NCI-H460 (cell line): ENCODE data around the gene KCNS3. TPM values are rescaled to one million over a fixed set of nuclear protein-coding genes. Genes with fewer than 3 reads are reported as not detected.

Experiments used
- DNase-seq: peaks from one replicate; pipeline ENCODE4 v3.0.0-alpha.2; 2016; ENCODE audit warnings: low read depth; ENCODE audit errors: extremely low read depth
- polyA plus RNA-seq: library from polyadenylated mRNA; depleted of rRNA; stranded (reverse); fragments of >200 nt; gene quantifications from 2 replicates; pipeline ENCODE4 v1.2.3, GENCODE V29; 2014; cell fraction: nucleus; rRNA removed
- total RNA-seq: library from RNA; depleted of rRNA; stranded (reverse); fragments of >200 nt; shearing (Covaris generic); gene quantifications from 2 replicates; pipeline ENCODE4 v1.2.3, GENCODE V29; 2014; rRNA removed

Gene KCNS3, protein sequence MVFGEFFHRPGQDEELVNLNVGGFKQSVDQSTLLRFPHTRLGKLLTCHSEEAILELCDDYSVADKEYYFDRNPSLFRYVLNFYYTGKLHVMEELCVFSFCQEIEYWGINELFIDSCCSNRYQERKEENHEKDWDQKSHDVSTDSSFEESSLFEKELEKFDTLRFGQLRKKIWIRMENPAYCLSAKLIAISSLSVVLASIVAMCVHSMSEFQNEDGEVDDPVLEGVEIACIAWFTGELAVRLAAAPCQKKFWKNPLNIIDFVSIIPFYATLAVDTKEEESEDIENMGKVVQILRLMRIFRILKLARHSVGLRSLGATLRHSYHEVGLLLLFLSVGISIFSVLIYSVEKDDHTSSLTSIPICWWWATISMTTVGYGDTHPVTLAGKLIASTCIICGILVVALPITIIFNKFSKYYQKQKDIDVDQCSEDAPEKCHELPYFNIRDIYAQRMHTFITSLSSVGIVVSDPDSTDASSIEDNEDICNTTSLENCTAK
- 0.23 and 0.30 TPM in 2 replicates for total RNA-seq
- polyA plus RNA-seq, result 0.54 TPM in 1 of 2 replicates, not detected in the other

DNA sequence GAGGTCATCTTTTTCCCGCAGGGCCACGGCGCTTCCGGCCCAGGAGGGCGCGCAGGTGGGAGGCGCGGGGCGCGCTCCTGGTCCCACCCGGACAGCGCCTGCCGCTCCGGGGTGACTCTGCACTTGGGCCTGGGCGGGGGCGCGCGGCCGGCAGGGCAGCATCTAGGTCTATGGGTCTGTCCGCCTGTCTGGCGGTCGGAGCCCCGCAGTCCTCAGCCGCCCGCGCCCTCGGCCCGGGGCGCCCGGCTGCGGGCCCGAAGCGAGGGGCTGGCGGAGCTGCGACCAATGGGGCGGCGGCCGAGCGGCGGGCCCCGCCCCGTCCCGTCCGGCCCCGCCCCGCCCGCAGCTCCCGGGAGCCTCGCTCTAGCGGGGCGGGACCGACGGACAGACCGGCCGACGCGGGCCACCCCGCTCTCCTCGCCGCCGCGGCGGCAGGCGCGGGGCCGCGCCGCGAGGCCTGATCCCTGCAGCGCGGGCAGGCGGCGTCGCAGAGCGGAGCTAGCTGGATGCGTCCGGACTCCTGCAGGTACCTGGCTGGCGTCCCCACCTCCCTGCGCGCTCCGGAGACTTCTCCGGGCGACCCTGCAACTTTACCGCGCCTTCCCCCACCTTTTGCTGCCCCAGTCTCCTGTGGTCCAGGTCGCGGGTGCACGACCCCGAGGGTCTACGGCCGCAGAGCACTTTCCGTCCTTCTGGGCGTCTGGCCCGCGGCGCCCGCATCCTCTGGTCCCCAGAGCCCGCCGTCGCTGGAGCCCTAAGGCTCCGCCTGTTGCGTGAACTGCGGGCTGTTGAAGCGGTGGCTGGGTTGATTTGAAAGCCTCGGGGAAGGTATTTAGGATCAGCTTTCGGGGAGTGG lies at the start of gene KCNS3:
KCNS3 (plus strand) TSS at position 387 of the 856 bp plus-strand sequence. CDS start 52,342 bp downstream, outside the sequence.
- peak; percentile 30 for DNase-seq

- DNase-seq, result peak; percentile 78
These were observed 48.1 kb upstream of the KCNS3 start for GRCh38 chr2:17830053-17831034.

DNA sequence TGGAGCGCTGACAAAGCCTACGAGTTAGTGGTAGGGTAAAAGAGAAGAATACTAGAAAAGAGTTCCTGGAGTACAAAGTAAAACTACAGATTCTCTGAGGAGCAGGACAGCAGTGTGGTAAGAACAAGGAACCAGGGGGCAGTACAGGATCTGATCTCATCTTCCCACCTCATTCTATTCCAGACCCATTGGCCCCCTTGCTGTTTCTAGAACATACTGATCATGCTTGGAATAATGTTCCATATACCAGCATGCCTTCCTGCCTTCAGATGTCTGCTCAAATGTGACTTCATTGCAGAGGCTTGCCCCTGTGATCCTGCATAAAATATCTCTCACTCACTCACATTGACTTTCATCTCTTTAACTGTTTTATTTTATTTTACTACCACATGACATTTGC lies 43.0 kb upstream of the KCNS3 start:
- DNase-seq, result no peak

DNA sequence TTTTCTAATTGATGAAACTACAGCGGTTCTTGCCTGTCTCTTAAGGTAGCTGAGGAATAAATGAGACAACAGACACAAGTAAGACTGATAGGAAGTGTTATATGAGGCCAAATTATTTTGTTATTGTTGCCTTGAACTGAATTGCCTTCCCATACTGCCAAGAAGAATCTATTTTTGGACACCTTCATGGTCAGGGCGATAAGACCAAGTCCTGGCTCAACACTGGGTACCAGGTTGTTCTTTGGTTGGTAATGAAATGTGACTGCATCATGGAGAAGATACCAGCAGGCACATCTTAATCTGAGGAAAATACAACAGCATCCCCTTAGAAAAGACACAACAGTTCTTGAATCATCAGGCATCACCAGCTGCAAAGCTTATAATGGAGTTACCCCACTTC lies 38.5 kb upstream of the KCNS3 start:
- DNase-seq, result no peak

DNA sequence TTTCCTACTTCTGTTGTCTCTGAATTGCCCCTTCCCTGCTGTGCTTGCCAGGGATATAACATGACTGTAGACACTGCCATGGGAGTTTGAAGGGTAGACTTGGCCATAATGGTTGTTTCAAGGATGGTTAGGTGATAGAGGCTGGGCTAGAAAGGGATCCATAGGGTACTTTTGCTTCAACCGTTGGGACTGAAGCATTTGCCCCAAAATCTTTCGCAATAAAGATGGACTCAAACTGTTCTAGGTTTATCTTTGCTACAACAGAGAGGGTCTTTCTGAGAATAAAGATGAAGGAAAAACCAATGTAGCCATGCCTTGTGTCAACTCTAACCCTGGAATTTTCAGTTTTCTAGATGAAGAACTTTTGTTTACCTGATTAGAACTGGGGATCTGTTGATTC lies 35.0 kb upstream of the KCNS3 start:
- DNase-seq, result no peak

DNA sequence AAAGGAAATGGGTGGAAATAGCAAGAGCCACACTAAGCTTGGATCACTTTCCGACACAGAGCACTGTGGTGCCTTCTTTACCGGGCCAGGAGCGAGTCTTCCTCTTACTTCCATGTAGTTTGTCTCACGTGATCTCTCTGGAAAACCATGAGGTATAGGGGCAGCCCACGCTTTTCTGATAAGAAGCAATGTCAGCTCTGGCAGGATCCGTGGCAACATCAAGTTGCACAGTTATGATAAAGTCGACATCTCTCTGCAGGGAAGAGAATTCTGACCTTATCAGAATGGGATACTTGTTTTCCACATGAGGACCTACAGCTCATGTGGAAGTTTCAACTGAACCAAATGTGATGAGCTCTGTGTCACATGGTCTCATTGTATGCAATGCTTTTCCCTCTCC lies 32.7 kb upstream of the KCNS3 start:
- no peak for DNase-seq

GRCh38 chr2:17846676-17847075 lies 31.8 kb upstream of the KCNS3 start:
- DNase-seq, result no peak

GRCh38 chr2:17847236-17847635 lies 31.2 kb upstream of the KCNS3 start:
- DNase-seq, result no peak

- DNase-seq, result no peak
These were observed 29.2 kb upstream of the KCNS3 start for GRCh38 chr2:17849275-17849674.

DNA sequence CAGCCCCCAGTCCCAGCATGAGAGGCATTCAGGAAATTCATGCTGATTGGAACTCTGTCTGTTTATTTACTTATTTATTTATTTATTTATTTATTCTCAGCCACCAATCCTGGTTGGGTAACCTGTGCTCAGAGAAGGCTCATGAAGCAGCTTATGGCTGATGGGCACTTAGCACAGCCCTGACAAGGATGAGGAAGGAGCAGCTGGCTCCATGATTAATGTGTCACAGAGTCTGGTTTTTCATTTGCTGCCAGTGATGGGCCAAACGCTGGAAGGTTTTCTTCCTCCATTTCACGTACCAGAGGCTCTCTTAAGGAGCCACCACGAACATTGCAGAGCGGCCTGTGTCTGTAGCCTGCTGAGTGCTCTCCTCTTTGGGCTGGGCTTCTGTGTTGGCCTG lies 28.3 kb upstream of the KCNS3 start:
- DNase-seq, result no peak

DNA sequence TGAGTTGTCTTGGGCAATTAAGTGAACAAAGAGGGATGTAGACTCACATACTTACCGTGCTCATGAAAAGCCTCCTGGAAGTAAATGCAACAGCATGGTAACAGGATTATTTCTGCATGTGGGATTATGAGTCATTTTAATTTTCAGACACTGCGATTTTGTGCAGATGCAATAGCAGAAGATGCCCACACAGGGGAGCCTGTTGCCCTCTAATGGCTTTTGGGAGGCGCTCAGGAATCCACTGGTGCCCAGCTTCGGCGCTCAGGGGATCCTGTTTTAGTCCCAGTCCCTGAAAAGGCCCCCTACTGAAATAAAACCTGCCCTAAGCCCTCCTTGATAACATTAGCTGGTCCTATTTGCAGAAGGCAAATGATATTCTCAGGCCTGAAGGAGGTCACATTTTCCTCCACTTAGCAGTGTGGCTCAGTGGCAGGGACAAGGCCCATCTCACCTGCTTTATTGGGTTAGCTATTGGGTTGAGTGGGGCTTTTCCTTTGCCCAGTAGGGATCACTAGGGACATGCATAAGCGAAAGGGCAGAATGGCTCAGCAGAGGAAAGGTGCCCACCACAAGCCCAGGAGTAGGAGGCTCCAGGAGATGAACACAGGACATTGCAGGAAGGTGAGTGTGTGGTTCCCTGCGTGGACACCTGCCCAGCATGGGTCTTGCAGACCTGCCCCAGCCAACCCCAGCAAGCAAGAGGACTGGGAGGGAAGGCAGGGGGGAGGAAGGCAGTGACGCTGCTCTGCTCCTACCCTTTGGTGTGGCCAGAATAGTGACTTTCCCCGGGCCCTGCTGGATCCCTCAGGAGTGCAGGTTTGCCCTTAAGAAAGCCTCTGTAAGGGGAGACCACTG lies 26.5 kb upstream of the KCNS3 start:
- peak; percentile 71 for DNase-seq

DNA sequence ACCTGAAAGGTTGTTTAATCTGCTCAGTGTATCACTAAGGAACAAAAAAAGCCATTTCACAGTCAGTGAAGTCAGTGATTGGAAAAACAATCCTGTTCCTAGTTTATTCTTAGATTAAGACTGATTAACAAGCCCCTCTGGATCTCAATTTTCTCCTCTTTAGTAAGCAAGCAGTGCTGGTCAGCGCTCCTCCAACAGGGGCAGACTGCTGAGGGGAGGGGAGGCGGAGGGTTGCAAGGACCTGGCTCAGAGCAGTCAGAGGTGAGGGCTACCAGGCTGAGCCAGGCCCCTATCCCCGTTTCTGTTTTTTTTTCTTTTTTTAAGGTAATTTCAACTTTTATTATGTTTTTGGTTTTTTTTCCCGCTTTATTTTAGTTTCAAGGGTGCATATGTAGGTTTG lies 24.7 kb upstream of the KCNS3 start:
- no peak for DNase-seq

GRCh38 chr2:17857021-17857420 lies 21.4 kb upstream of the KCNS3 start:
- no peak for DNase-seq

- DNase-seq, result no peak
These were observed 20.4 kb upstream of the KCNS3 start for GRCh38 chr2:17858064-17858463.

- no peak for DNase-seq
These were observed 14.9 kb upstream of the KCNS3 start for GRCh38 chr2:17863539-17863938.

DNA sequence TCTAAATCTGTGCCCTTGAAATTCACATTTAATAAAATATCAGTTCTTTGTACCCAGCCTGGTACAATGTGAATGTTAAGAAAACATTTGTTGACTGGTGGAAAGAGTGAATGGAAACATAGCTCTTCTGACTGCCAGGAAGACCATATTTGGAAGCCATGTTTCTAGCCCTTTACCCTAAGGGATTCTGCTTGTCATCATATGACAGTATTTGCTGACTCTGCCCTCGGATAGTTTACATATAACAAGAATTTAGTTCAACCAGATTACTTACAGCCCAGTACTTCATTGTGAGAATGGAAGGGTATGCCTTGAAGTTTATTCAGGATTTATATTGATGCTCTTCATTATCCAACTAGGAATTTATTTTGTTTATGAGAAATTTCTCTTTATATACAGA lies 13.8 kb upstream of the KCNS3 start:
- DNase-seq, result no peak

DNA sequence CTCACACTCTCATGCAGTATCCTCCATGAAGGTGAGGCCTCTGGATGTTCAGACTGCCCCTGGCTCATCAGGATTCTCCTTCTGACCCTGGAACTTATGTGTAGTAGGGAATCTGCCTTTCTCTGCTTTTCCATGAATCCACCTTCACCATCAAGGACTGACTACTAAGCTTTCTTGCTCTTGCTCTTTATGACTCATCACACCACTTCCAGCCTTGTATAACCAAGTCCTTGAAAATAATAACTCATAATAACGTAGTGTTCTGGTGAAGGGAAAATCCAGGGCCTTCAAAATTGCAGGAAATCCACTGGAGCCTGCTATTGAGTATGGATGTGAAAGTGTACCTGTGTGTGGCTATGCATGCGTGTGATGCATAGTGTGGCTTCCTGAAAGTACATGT lies 11.3 kb upstream of the KCNS3 start:
- DNase-seq, result no peak

DNA sequence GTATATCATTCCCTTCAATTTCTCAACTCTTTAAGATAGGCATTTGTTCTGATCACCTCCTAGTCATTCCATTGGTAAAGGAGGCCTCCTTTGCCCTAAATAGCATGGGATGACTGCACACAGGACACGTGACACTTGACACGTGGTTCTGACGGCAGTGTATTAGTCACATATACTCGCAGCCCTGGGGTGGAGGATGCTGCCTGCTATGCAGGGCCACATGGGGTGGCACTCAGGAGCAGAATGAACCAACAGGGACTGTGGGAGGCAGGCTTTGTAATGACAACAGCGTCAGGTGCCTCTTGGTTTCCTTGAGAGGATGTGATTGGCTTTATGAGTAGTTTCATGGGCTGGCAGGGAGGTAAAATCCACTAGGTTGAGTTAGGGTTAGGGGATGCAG lies 9.3 kb upstream of the KCNS3 start:
- DNase-seq, result no peak

GRCh38 chr2:17871639-17872038 lies 6.8 kb upstream of the KCNS3 start:
- no peak for DNase-seq
